Middle frontal gyrus (tissue), 1 donor: ENCODE measurements around the gene SLC29A3.

ENCODE experiments used
- DNase-seq: peaks from one replicate; pipeline ENCODE4 v3.0.0-alpha.2; 2015; ENCODE audit warnings: low spot score; ENCODE audit errors: extremely low spot score

SLC29A3 gene

DNA sequence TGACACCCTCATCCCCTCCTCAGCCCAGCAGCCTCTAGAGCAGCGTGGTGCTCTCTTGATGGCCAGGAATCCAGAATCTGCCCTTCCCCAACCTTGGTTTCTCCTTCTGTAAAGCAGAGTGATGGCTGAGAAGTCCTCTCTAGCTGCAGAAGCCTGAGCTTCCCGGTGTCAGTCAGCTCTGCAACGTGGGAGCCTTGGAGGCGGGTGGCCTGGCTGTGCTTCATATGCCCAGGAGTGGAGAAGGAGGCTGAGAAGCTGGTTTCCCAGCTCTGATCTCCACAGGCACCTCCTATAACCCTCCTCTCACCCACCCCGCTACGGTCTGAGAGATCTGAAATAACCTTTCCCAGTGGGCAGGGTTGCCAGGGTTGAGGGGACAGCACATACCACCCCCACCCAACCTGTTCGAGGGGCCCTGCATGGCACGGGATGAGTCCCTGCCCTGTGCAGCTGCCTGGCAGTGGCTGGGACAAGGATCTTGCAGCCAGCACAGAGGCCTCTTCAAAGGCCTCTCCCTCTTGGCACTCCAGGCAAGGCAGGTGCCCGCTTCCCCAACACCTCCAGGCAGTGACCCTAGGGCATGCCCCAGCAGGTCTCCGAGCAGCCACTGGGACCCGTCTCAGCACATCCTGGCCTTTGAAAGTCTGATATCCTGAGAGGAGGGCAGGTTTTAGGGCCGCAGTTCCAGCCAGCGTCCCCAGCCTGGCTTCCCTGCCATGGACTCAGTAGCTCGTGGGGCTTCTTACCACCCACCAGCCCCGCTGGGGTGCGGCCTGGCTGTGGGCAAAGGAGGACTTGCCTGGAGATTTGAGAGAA is 18.3 kb upstream of the SLC29A3 start:
- DNase-seq = no peak

- no peak for DNase-seq
Observed at GRCh38 chr10:71301371-71301916, 17.6 kb upstream of the SLC29A3 start.

- DNase-seq = no peak
Observed at GRCh38 chr10:71302451-71302850, 16.6 kb upstream of the SLC29A3 start.

- no peak for DNase-seq
Observed at GRCh38 chr10:71302874-71303568, 16.0 kb upstream of the SLC29A3 start.

- DNase-seq = no peak
Observed at GRCh38 chr10:71303569-71303907, 15.5 kb upstream of the SLC29A3 start.

DNA sequence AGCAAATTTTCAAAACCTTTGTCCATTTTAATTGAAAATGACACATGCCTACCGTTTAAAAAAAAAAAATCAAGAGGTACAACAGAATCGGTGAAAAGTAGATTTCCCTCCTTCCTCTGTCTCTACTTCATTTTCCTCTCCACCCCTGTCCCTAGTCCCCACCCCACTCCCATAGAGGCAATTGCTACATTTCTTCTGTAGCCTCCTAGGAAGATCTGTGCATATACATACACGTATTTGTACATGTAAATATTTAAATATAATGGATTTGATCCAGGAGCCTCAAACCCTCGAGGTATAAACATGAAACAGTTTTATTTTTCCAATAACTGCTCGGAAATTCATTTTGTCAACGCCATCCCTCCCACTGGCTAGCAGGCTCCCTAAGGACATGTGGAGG is 14.1 kb upstream of the SLC29A3 start:
- no peak for DNase-seq

DNA sequence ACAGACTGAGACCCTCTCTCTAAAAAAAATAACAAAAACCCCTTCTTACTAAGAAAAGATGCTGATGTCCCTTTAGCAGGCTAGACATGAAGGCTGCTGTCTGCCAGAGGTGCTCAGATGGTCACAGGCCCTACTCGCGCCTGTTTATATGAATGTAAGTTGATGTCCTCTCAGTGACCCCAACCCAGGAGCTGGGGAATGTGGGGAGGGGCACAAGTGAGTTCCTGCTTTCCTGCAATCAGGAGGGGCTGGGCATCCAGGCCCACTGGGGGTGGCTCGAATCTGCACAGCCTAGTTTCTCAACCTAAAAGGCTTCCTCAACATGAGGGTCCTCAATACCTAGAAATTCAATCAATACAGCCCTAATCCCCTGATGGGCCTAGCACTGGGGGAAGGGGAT is 12.1 kb upstream of the SLC29A3 start:
- no peak for DNase-seq

- no peak for DNase-seq
Observed at GRCh38 chr10:71307469-71308085, 11.5 kb upstream of the SLC29A3 start.

DNA sequence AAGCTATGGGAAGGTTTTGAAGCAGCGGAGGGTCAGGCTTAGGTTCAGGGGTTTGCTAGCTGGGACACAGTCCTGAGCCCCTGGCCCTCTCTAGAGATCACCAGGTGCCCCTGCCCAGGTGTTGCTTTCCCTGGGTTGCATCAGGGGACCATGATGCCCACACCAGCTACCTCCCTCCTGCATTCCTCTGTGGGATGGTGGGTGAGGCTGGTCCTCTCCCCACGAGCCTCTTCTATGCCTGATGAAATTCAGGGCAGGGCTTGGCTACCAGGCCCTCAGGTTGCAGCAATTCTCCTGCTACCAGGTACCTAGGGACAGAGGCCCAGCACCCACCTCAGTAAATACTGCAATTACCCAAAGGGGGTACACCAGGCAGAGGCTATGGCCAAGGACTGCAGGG is 10.8 kb upstream of the SLC29A3 start:
- no peak for DNase-seq

- DNase-seq = no peak
Observed at GRCh38 chr10:71308985-71309384, 10.1 kb upstream of the SLC29A3 start.

DNA sequence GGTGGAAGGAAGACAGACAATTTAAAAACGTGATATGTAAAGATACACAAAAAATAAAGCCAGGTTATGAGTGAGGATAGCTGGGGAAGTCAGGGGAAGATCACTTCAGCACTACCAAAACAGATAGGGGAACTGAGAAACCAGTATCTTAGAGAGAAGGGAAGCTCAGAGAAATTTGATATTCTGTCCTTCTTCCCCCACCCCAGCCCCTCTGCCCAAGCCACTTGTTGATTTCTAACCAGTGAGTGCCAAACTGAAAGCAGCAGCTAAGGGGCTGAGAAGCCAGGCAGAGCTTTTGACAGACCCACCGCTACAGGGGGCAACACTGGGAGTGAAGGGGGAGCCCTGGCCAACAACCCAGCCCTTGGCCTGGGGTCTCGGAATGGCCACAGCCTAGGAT is 9.1 kb upstream of the SLC29A3 start:
- no peak for DNase-seq

DNA sequence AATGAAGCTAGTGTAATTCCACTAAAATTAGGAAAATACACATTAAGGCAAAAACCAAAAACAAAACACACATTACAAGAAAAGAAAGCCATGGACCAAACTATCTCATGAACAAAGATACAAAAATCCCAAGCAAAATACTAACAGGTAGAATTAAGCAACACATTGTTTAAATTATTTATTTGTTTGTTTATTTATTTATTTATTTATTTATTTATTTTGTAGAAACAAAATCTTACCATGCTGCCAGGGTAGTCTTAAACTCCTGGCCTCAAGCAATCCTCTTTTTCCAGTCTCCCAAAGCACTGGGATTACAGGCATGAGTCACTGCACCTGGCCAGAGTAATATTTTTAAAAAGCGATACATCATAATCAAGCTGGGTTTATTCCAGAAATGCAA is 6.8 kb upstream of the SLC29A3 start:
- DNase-seq = no peak

DNA sequence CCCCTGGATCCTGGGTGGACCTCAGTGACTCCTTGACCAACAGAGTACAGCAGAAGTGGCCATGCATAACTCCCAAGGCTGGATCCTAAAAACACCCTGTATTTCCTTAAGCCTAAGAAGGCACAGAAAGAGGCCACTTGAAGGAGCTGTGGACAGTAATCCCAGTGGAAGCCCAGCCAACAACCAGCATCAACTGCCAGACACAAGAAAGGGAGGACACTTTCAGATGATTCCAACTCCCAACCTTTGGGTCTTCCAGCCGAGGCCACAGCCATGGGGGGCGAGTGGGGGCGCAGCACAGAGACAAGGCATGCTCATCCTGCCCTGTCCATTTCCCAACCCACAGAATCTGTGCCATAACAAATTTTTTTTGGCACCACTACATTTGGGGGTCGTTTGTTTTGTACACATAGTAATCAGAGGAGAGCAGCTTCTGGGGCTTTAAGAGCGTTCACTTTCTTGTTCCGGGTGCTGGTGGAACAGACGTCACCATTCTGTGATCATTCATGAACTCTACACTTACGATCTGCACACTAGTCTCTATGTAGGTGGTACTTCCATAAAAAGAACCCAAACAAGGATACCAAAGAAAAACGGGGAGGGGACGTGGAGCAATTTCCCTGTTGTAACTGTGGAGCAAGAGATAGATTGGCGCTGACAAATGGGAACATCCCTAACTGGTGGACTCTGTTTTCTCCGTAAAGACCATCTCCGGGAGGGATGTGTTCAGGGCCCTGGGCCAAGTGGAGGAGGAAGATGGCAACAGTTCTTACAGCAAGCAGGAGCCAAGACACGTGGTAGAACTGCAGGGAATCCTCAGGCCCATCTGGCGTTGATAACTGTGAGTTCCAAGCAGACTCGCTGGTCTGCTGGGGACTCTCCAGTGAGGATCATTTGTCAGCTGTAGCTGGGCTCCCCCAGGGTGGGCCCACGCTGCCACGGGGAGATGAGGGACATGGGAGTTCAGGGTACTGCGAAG is 6.0 kb upstream of the SLC29A3 start:
- DNase-seq = peak; percentile 40

DNA sequence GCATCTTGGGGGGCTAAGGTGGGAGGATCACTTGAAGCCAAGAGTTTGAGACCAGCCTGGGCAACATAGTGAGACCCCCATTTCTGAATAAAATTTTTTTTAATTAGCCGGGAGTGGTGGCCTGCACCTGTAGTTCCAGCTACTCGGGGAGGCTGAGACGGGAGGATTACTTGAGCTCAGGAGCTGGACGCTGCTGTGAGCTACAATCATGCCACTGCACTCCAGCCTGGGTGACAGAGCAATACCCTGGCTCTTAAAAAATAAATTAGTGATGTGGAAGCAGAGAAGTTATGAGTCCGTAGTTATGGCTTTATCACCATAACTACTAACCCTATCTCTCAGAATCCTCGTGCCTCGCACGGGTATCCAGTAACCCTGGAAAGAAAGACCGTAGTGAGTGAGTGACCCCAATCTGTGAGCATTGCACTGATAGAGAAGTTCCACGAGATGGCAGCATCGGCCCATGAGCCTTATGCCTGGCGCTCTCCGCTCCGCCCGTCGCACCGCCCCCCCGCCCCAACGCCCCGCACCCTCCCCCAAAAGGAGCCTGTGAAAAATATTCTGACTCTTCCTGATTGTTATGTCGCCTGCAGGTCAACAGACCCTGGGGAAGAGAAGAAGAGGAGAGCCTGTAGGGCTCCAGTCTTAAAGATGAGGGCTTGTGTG is 4.9 kb upstream of the SLC29A3 start:
- no peak for DNase-seq

- no peak for DNase-seq
Observed at GRCh38 chr10:71314694-71315225, 4.3 kb upstream of the SLC29A3 start.

DNA sequence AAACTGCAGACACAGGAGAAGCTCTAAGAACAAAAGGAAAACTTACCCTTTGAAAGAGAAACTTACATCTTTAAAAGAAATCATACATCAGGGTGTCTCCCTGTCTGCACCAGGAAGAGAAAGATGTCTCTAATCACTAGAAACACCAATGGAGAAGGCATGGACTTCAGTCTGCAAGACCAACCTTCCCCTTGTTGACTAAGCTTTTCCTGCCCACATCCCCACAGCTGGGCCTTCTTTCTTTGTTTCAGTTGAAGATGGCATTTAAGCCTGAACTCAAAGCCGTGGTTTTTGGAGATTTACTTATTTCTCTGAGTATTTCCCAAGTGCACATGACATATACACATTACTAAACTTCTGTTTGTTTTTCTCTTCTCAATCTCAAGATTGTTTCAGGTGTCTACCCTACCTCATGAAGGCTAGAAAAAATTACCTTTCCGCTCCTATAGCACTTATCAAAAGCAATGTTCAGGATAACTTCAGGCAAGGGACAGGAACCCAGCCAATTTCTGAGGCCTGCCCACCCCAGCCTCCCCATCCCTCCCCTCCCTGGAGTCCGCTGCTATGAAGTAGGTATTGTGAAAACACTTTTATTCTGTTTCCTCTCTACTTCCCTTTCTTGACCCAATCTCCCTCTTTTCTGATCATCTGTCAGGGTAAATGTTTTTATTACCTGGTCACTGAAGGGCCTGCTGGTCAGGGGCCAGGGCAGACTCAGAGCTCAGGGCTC is 2.8 kb upstream of the SLC29A3 start:
- no peak for DNase-seq

DNA sequence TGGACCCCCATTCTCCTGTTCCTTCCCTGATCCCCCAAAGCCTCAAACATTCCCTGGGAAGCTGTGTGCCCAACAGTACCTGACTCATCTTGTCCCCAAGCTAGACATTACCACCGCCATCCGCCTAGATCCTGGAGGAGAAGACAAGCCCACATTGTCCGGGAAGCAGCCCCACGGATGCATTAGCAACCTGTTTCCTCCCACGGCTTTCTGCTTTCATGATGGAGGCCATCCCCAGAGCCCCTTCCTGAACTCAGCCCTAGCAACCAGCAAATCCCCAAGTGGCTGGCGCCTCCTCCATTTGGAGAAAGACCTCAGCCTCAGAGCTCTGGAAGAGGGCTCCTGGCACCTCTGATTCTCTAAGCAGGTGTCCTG is 2.3 kb upstream of the SLC29A3 start:
- no peak for DNase-seq

DNA sequence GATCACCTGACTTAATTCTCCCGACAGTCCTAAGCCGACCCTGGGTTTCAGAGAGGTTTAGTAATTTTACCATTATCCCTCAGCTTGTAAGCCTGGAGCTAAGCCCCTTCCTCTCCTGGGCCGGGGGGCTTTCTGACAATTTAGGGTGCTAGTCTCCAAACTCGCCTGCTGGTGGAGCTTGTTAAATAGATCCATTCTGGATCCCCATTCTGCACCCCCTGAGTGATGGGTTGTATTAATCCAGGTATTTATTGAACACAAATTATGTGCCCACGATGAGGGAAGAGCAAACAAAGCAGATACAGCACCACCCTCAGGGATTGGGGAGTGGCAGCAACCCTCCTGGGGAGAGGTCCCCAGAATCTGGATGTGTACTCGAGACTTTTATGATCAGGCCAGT is 1.3 kb upstream of the SLC29A3 start:
- no peak for DNase-seq

- DNase-seq = no peak
Observed at GRCh38 chr10:71319800-71320392, 837 bp downstream of the SLC29A3 start.
